Upper lobe of left lung (tissue), 6 donors: ENCODE results near the gene ORC4. TPM values are rescaled to one million over a fixed set of nuclear protein-coding genes. Genes with fewer than 3 reads are reported as not detected.

ENCODE experiments used
- ATAC-seq, 2 donors: fragments of 200-7000 bp; cut with Tn5 transposase; one replicate each; pipeline ENCODE4 v1.9.1; 2022; ENCODE audit warnings: mild to moderate bottlenecking in 2 of 2, moderate library complexity in 2 of 2; ENCODE audit not compliant: low FRiP score in 2 of 2
- DNase-seq, 2 donors: peaks; one replicate each; pipeline ENCODE4 v3.0.0-alpha.2; 2019 to 2020
- H3K27ac ChIP-seq, 4 donors: fragments of 200-600 bp; sonication (generic); one replicate each; pipeline ENCODE4 v1.5.1; 2016 to 2019
- H3K27me3 ChIP-seq, 4 donors: fragments of 200-600 bp; sonication (generic); one replicate each; pipeline ENCODE4 v1.5.1; 2017 to 2019
- H3K36me3 ChIP-seq, 4 donors: fragments of 200-600 bp; sonication (generic); one replicate each; pipeline ENCODE4 v1.5.1; 2016 to 2019
- H3K4me1 ChIP-seq, 4 donors: fragments of 200-600 bp; sonication (generic); one replicate each; pipeline ENCODE4 v1.5.1; 2018 to 2019
- H3K4me3 ChIP-seq, 4 donors: fragments of 200-600 bp; sonication (generic); one replicate each; pipeline ENCODE4 v1.5.1; 2017 to 2019; ENCODE audit warnings: mild to moderate bottlenecking in 2 of 4, moderate library complexity in 1 of 4
- H3K9me3 ChIP-seq, 4 donors: fragments of 200-600 bp; sonication (generic); one replicate each; pipeline ENCODE4 v1.5.1; 2018 to 2019
- CTCF ChIP-seq, 6 experiments: fragments of 450-650 bp in 4 of 6; fragments of 200-600 bp in 2 of 6; sonication (generic) in 2 of 6; IDR thresholded peaks; one replicate each; pipeline ENCODE4 v1.5.1; 2016 to 2019; ENCODE audit warnings: antibody characterized with exemption in 6 of 6
- EP300 ChIP-seq, 4 donors: sonication (generic); formaldehyde crosslinking; IDR thresholded peaks; one replicate each; pipeline ENCODE4 v1.5.1; 2017; ENCODE audit warnings: antibody characterized with exemption in 4 of 4, control low read depth in 2 of 4
- POLR2A ChIP-seq, 4 donors: fragments of 450-650 bp; IDR thresholded peaks; one replicate each; pipeline ENCODE4 v1.5.1; 2016 to 2017; ENCODE audit warnings: antibody characterized with exemption in 4 of 4, mild to moderate bottlenecking in 2 of 4
- POLR2AphosphoS5 ChIP-seq, 2 donors: sonication (generic); formaldehyde crosslinking; IDR thresholded peaks; one replicate each; pipeline ENCODE4 v1.5.1; 2017; ENCODE audit warnings: antibody characterized with exemption in 2 of 2
- WGBS, 2 donors: methylation state at CpG; one replicate each; pipeline ENCODE4 v1.1.5; 2017 to 2018; 5-methylcytosine and 5-hydroxymethylcytosine counted together
- total RNA-seq, 6 donors: library from RNA; depleted of rRNA in 4 of 6; stranded (reverse); fragments of >200 nt in 4 of 6; gene quantifications; one replicate each; pipeline versions ENCODE4 v1.1.0 to v1.2.1, GENCODE V29; 2016 to 2021
- donor health status: DM: no; HTN: no; CAD: no; lungs with moderate emphysema.
- donor health status: DM: no; HTN: yes; CAD: no; lungs with severe emphysema.

ORC4 gene
- total RNA-seq, 6 donors from 2014 or later: 21.9 to 48.5 (median 27.9) TPM

- ATAC-seq: peak in 1 of 2 donors; percentile 47
- no peak overlapping the region for H3K27ac ChIP-seq
- no peak overlapping the region for H3K4me3 ChIP-seq
- H3K36me3 ChIP-seq: peaks cover 0 to 24% (median 0%) of the 10 kb centered on the region in 4 donors
- H3K4me1 ChIP-seq: peaks cover 4 to 17% (median 9%) of the 10 kb centered on the region in 4 donors
- no peaks in the 10 kb centered on the region for H3K9me3 ChIP-seq
- no peaks in the 10 kb centered on the region for H3K27me3 ChIP-seq
- 17 to 27% methylated on average over 3 of the region's 3 CpGs for WGBS, 2 donors
- TF ChIP-seq POLR2AphosphoS5 (IDR thresholded peaks at IDR 0.05) (no peak), CTCF (IDR thresholded peaks at IDR 0.05) (no peak), POLR2A (IDR thresholded peaks at IDR 0.05) (no peak), EP300 (IDR thresholded peaks at IDR 0.05) (no peak)
- no peak for DNase-seq
These were observed 106.6 kb downstream of the ORC4 start for GRCh38 chr2:147913701-147914480.

- H3K27me3 ChIP-seq: no peaks in the 10 kb centered on the region
- DNase-seq: no peak
- H3K27ac ChIP-seq: no peak overlapping the region
- H3K36me3 ChIP-seq: peaks cover 0 to 1% (median 0%) of the 10 kb centered on the region in 4 donors
- TF ChIP-seq EP300 (IDR thresholded peaks at IDR 0.05): no peak
- TF ChIP-seq POLR2A (IDR thresholded peaks at IDR 0.05): no peak
- TF ChIP-seq CTCF (IDR thresholded peaks at IDR 0.05): peak; percentile 56 to 72 (median 68)
- no peak for TF ChIP-seq POLR2AphosphoS5 (IDR thresholded peaks at IDR 0.05)
- peaks cover 4 to 17% (median 9%) of the 10 kb centered on the region in 4 donors for H3K4me1 ChIP-seq
- no peak overlapping the region for H3K4me3 ChIP-seq
- 0 to 2% methylated on average over 2 of the region's 2 CpGs for WGBS, 2 donors
- no peaks in the 10 kb centered on the region for H3K9me3 ChIP-seq
- peak in 1 of 2 donors; percentile 67 for ATAC-seq
These were observed 109.5 kb downstream of the ORC4 start for GRCh38 chr2:147910990-147911473.

- Histone ChIP-seq H3K4me3 (no peak overlapping the region), H3K9me3 (no peaks in the 10 kb centered on the region), H3K36me3 (no peaks in the 10 kb centered on the region), H3K27ac (no peak overlapping the region), H3K27me3 (no peaks in the 10 kb centered on the region), H3K4me1 (peaks cover 4 to 14% (median 7%) of the 10 kb centered on the region in 4 donors)
- DNase-seq (no peak), ATAC-seq (no peak)
- TF ChIP-seq CTCF (IDR thresholded peaks at IDR 0.05) (no peak), POLR2A (IDR thresholded peaks at IDR 0.05) (no peak), POLR2AphosphoS5 (IDR thresholded peaks at IDR 0.05) (no peak), EP300 (IDR thresholded peaks at IDR 0.05) (no peak)
- WGBS, 2 donors: 95 to 98% methylated on average over 2 of the region's 2 CpGs
These were observed 111.4 kb downstream of the ORC4 start for GRCh38 chr2:147909178-147909577.

GRCh38 chr2:147904051-147904450 lies 116.5 kb downstream of the ORC4 start:
- no peak overlapping the region for H3K4me3 ChIP-seq
- WGBS, 2 donors: 86 to 92% methylated on average over 4 of the region's 4 CpGs
- TF ChIP-seq POLR2A (IDR thresholded peaks at IDR 0.05) (no peak), POLR2AphosphoS5 (IDR thresholded peaks at IDR 0.05) (no peak), EP300 (IDR thresholded peaks at IDR 0.05) (no peak), CTCF (IDR thresholded peaks at IDR 0.05) (no peak)
- H3K4me1 ChIP-seq: no peaks in the 10 kb centered on the region
- H3K9me3 ChIP-seq: no peaks in the 10 kb centered on the region
- peaks cover 0 to 5% (median 0%) of the 10 kb centered on the region in 4 donors for H3K36me3 ChIP-seq
- no peaks in the 10 kb centered on the region for H3K27me3 ChIP-seq
- DNase-seq: no peak
- ATAC-seq: no peak
- H3K27ac ChIP-seq: no peak overlapping the region
